ENCODE data around the gene RPL36AL.

GRCh38 chr14:49621114-49621881 is 872 bp upstream of the RPL36AL start:
- no peak for TF ChIP-seq CTCF (IDR thresholded peaks at IDR 0.05)
- no peak for TF ChIP-seq POLR2A (IDR thresholded peaks at IDR 0.05)

Measured in heart left ventricle (tissue), 13 donors.